H1 (cell line): ENCODE data around the gene SMARCB1. TPM values are rescaled to one million over a fixed set of nuclear protein-coding genes. Genes with fewer than 3 reads are reported as not detected.

ENCODE experiments used
- CTCF ChIA-PET: fragments of 300-600 bp; sonication (Branson Sonifier 250); formaldehyde crosslinking; loops from one replicate; lab custom pipeline; 2021; ENCODE audit not compliant: partially characterized antibody; lab: Charles Lee
- POLR2A ChIA-PET: fragments of 300-600 bp; sonication (Branson Sonifier 250); formaldehyde crosslinking; loops from one replicate; lab custom pipeline; 2021; ENCODE audit warnings: inconsistent platforms; ENCODE audit not compliant: partially characterized antibody; lab: Charles Lee
- DNase-seq, 2 experiments: peaks; one replicate each; pipeline versions ENCODE4 v3.0.0 to v3.0.0-alpha.2; 2010 to 2022; ENCODE audit warnings: low spot score in 2 of 2, low read depth in 1 of 2, mixed read lengths in 1 of 2
- FAIRE-seq: peaks from 2 replicates; lab custom pipeline; 2011; peaks lifted over from hg19 to GRCh38; lab: Jason Lieb, UNC
- H2AFZ ChIP-seq: 2 replicates; pipeline ENCODE4 v1.8.1; 2012; ENCODE audit warnings: low read length, inconsistent platforms
- H2AK5ac ChIP-seq: 2 replicates; pipeline ENCODE4 v1.6.1; 2013; ENCODE audit warnings: low read depth, low read length
- H2BK120ac ChIP-seq: replicated peaks from 2 replicates; pipeline ENCODE3; 2013; ENCODE audit warnings: low read depth, low read length, inconsistent platforms
- H2BK12ac ChIP-seq: 2 replicates; pipeline ENCODE4 v1.6.1; 2013; ENCODE audit warnings: low read depth, low read length
- H2BK15ac ChIP-seq: 2 replicates; pipeline ENCODE4 v1.6.1; 2013; ENCODE audit warnings: low read length
- H2BK20ac ChIP-seq: 2 replicates; pipeline ENCODE4 v1.6.1; 2013; ENCODE audit warnings: low read length
- H2BK5ac ChIP-seq: 2 replicates; pipeline ENCODE4 v1.6.1; 2013; ENCODE audit warnings: low read depth, low read length
- H3K14ac ChIP-seq: 2 replicates; pipeline ENCODE4 v1.6.1; 2013; ENCODE audit warnings: inconsistent platforms; ENCODE audit not compliant: insufficient read length
- H3K18ac ChIP-seq: 2 replicates; pipeline ENCODE4 v1.6.1; 2013; ENCODE audit warnings: low read length; ENCODE audit errors: extremely low read depth
- H3K23ac ChIP-seq: 2 replicates; pipeline ENCODE4 v1.6.1; 2013; ENCODE audit warnings: inconsistent platforms; ENCODE audit not compliant: insufficient read length
- H3K23me2 ChIP-seq: 2 replicates; pipeline ENCODE4 v1.6.1; 2013; ENCODE audit warnings: low read depth, low read length
- H3K27ac ChIP-seq: 2 replicates; pipeline ENCODE4 v1.6.1; 2011; ENCODE audit warnings: low read depth, low read length, inconsistent platforms
- H3K27me3 ChIP-seq, 4 experiments: replicated peaks in 1 of 4; 1 replicate in 1 of 4; 2 replicates in 3 of 4; pipeline versions ENCODE4 v1.6.1 to v1.8.1; 2011 to 2013; ENCODE audit warnings: low read length in 3 of 4, mild to moderate bottlenecking in 3 of 4, inconsistent platforms in 2 of 4, mixed read lengths in 2 of 4, moderate library complexity in 1 of 4; ENCODE audit not compliant: control insufficient read depth in 3 of 4, insufficient read depth in 3 of 4; ENCODE audit errors: extremely low read depth in 1 of 4
- H3K36me3 ChIP-seq, 4 experiments: 2 replicates each; pipeline versions ENCODE4 v1.6.1 to v1.8.1; 2011 to 2013; ENCODE audit warnings: mild to moderate bottlenecking in 4 of 4, low read length in 3 of 4, moderate library complexity in 2 of 4, control low read depth in 1 of 4, inconsistent platforms in 1 of 4; ENCODE audit not compliant: insufficient read depth in 4 of 4, control insufficient read depth in 2 of 4
- H3K4ac ChIP-seq: replicated peaks from 2 replicates; pipeline ENCODE3; 2013; ENCODE audit warnings: low read length, low read depth, mixed read lengths, inconsistent platforms; ENCODE audit not compliant: insufficient read length
- H3K4me1 ChIP-seq, 4 experiments: replicated peaks in 1 of 4; 1 replicate in 1 of 4; 2 replicates in 3 of 4; pipeline versions ENCODE4 v1.6.1 to v1.8.1; 2011 to 2013; ENCODE audit warnings: low read length in 3 of 4, inconsistent platforms in 2 of 4, mixed read lengths in 1 of 4; ENCODE audit not compliant: insufficient read depth in 4 of 4, control insufficient read depth in 3 of 4
- H3K4me2 ChIP-seq, 2 experiments: 2 replicates each; pipeline versions ENCODE4 v1.6.1 to v1.8.1; 2011 to 2013; ENCODE audit warnings: low read depth in 2 of 2, low read length in 2 of 2, control low read depth in 1 of 2, inconsistent platforms in 1 of 2, mild to moderate bottlenecking in 1 of 2; ENCODE audit not compliant: insufficient read depth in 1 of 2
- H3K4me3 ChIP-seq, 4 experiments: fragments of 200-600, 300-600 bp in 1 of 4; sonication (generic), shearing (Covaris generic), sonication (Bioruptor Twin) in 1 of 4; 2 replicates each; pipeline versions ENCODE4 v1.5.1 to v1.8.1; 2011 to 2016; ENCODE audit warnings: low read length in 4 of 4, low read depth in 3 of 4, control low read depth in 2 of 4, inconsistent platforms in 2 of 4, mild to moderate bottlenecking in 2 of 4, mixed read lengths in 1 of 4, moderate library complexity in 1 of 4; ENCODE audit not compliant: insufficient read depth in 2 of 4; ENCODE audit errors: extremely low read depth in 1 of 4
- H3K56ac ChIP-seq: replicated peaks from 2 replicates; pipeline ENCODE3; 2013; ENCODE audit warnings: low read depth, mild to moderate bottlenecking, mixed read lengths, low read length, inconsistent platforms; ENCODE audit not compliant: insufficient read length
- H3K79me1 ChIP-seq: 2 replicates; pipeline ENCODE4 v1.6.1; 2013; ENCODE audit warnings: low read depth, low read length, control low read depth
- H3K79me2 ChIP-seq, 2 experiments: 2 replicates each; pipeline versions ENCODE4 v1.6.1 to v1.8.1; 2012 to 2013; ENCODE audit warnings: low read length in 2 of 2, mild to moderate bottlenecking in 2 of 2, inconsistent platforms in 1 of 2; ENCODE audit not compliant: insufficient read depth in 2 of 2, control insufficient read depth in 1 of 2
- H3K9ac ChIP-seq, 4 experiments: replicated peaks in 1 of 4; 1 replicate in 1 of 4; 2 replicates in 3 of 4; pipeline versions ENCODE4 v1.6.1 to v1.8.1; 2011 to 2013; ENCODE audit warnings: low read depth in 3 of 4, low read length in 3 of 4, control low read depth in 2 of 4, mild to moderate bottlenecking in 2 of 4, moderate library complexity in 2 of 4, inconsistent platforms in 1 of 4; ENCODE audit errors: extremely low read depth in 1 of 4
- H3K9me3 ChIP-seq, 2 experiments: 2 replicates each; pipeline versions ENCODE4 v1.6.1 to v1.8.1; 2012 to 2013; ENCODE audit warnings: mild to moderate bottlenecking in 2 of 2, moderate library complexity in 2 of 2, control low read depth in 1 of 2, inconsistent platforms in 1 of 2, low read depth in 1 of 2, low read length in 1 of 2, mixed read lengths in 1 of 2; ENCODE audit not compliant: insufficient read depth in 2 of 2
- H4K20me1 ChIP-seq, 2 experiments: replicated peaks in 1 of 2; 2 replicates each; pipeline versions ENCODE3 to v1.8.1; 2011 to 2013; ENCODE audit warnings: inconsistent platforms in 2 of 2, low read length in 2 of 2, mild to moderate bottlenecking in 1 of 2; ENCODE audit not compliant: insufficient read depth in 2 of 2, control insufficient read depth in 1 of 2
- H4K5ac ChIP-seq: 2 replicates; pipeline ENCODE4 v1.6.1; 2013; ENCODE audit warnings: low read length, low read depth, mixed read lengths, inconsistent platforms; ENCODE audit not compliant: insufficient read length
- H4K8ac ChIP-seq: 2 replicates; pipeline ENCODE4 v1.8.0; 2013; ENCODE audit warnings: mild to moderate bottlenecking, moderate library complexity, low read length, inconsistent platforms; ENCODE audit not compliant: insufficient read depth; ENCODE audit errors: extremely low read depth
- H4K91ac ChIP-seq: replicated peaks from 2 replicates; pipeline ENCODE3; 2013; ENCODE audit warnings: low read length, mixed read lengths, inconsistent platforms; ENCODE audit not compliant: insufficient read length
- CREB1 ChIP-seq: IDR thresholded peaks from 2 replicates; pipeline ENCODE4 v1.6.1; 2012; ENCODE audit warnings: inconsistent platforms
- HDAC2 ChIP-seq, 2 experiments: fragments of 300-600 bp in 1 of 2; sonication (generic) in 1 of 2; IDR thresholded peaks; 2 replicates each; pipeline ENCODE4 v1.6.1; 2011 to 2012; ENCODE audit warnings: low read depth in 2 of 2, low read length in 2 of 2, mild to moderate bottlenecking in 2 of 2, moderate library complexity in 2 of 2, borderline replicate concordance in 1 of 2, inconsistent platforms in 1 of 2
- HDAC6 ChIP-seq: IDR thresholded peaks from one replicate; pipeline ENCODE4 v1.7.1; 2012; ENCODE audit warnings: low read depth, mild to moderate bottlenecking, inconsistent platforms, low read length, moderate library complexity
- JUND ChIP-seq: IDR thresholded peaks from 2 replicates; pipeline ENCODE4 v1.6.1; 2011; ENCODE audit warnings: mild to moderate bottlenecking, improper control_type of control experiment, low read length
- KDM5A ChIP-seq: fragments of 200-600 bp; IDR thresholded peaks from 2 replicates; pipeline ENCODE4 v1.7.1; 2012; ENCODE audit warnings: mild to moderate bottlenecking, low read length, inconsistent platforms, mixed read lengths
- NRF1 ChIP-seq: IDR thresholded peaks from 2 replicates; pipeline ENCODE4 v1.6.1; 2011; ENCODE audit warnings: mild to moderate bottlenecking, low read depth, low read length, improper control_type of control experiment
- RBBP5 ChIP-seq: IDR thresholded peaks from 2 replicates; pipeline ENCODE4 v1.7.1; 2012; ENCODE audit warnings: low read depth, mild to moderate bottlenecking, inconsistent platforms, low read length, moderate library complexity, borderline replicate concordance
- RXRA ChIP-seq: IDR thresholded peaks from 2 replicates; pipeline ENCODE4 v1.6.1; 2011; ENCODE audit warnings: low read depth, mild to moderate bottlenecking, low read length, moderate library complexity; ENCODE audit not compliant: insufficient read depth
- SP4 ChIP-seq: IDR thresholded peaks from 2 replicates; pipeline ENCODE4 v1.6.1; 2012; ENCODE audit warnings: low read length, inconsistent platforms
- SRF ChIP-seq: IDR thresholded peaks from 2 replicates; pipeline ENCODE4 v1.6.1; 2011; ENCODE audit warnings: mild to moderate bottlenecking, low read depth, low read length, moderate library complexity
- WGBS, 2 experiments: shearing (Covaris generic) in 1 of 2; methylation state at CpG; one replicate each; pipeline versions ENCODE4 v1.1.6 to v1.1.7; 2013 to 2015; ENCODE audit warnings: low lambda C conversion rate in 2 of 2, mixed read lengths in 2 of 2, inconsistent platforms in 1 of 2, low coverage in 1 of 2, missing lambda C conversion rate in 1 of 2; ENCODE audit not compliant: insufficient replicate concordance in 2 of 2, insufficient coverage in 1 of 2, insufficient read length in 1 of 2; ENCODE audit errors: extremely low coverage in 1 of 2, missing lambda C conversion rate in 1 of 2; 5-methylcytosine and 5-hydroxymethylcytosine counted together
- polyA plus RNA-seq, 7 experiments: library from polyadenylated mRNA; depleted of rRNA in 3 of 7; stranded (reverse) in 5 of 7; unstranded in 2 of 7; fragments of >200 nt in 5 of 7; fragments of 200-250 nt in 2 of 7; gene quantifications; 1 replicate in 5 of 7; 2 replicates in 1 of 7; 4 replicates in 1 of 7; pipeline versions ENCODE4 v1.2.1 to v1.2.3, GENCODE V29; 2011 to 2013; ENCODE audit warnings: missing spikeins in 2 of 7, mixed read lengths in 2 of 7
- total RNA-seq: library from RNA; stranded (reverse); fragmentation: NEBNext Ultra II Directional; extraction: Animal tissue kit (Norgen Biotek cat#: 25700); gene quantifications from 2 replicates; pipeline ENCODE4 v1.2.1, GENCODE V29; 2021
- TF ChIP-seq, protein P1 (sequence below): IDR thresholded peaks from 2 replicates; pipeline ENCODE4 v1.6.1; 2012; ENCODE audit warnings: low read length, inconsistent platforms
- TF ChIP-seq, protein P2 (sequence below): IDR thresholded peaks from 2 replicates; pipeline ENCODE4 v1.6.1; 2011; ENCODE audit warnings: low read depth, mild to moderate bottlenecking, low read length; ENCODE audit not compliant: insufficient read depth

Gene SMARCB1
- total and polyA plus RNA-seq, 2 of the 8 experiments (the other 6 are each of a cell fraction or from before 2014, with no cell fraction given) = 116 to 145 TPM

DNA sequence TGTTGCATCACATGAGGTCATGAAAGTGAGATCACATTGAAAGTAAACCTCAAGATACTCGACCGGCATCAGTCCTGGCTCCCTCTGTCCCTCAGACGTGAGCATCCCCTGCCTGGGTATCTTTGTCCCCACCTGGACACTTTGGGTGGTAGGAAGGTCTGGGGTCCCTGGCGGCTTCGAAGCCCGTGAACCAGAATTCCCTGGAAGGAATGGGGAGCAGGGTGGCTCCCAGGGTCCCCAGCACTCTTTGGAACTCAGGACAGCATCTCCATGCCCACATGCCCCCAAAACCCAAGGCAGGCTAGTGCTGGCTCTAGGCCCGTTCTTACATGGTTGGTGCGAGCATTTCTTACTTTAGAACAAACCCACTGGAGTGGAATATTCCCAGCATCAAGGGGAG lies 44.5 kb downstream of the SMARCB1 start:
- CTCF ChIA-PET = interaction anchor here (1.2 kb wide), 1 partner anchor 42 kb away, joined by 4 read pairs; no protein-coding TSS in a partner anchor
- Histone ChIP-seq H3K23me2 (no peaks in the 10 kb centered on the region), H3K79me1 (peaks cover 4% of the 10 kb centered on the region; the same call in 1 of the 2 replicates), H2BK120ac (no peak overlapping the region), H3K14ac (no peak overlapping the region), H3K4me1 (no peaks in the 10 kb centered on the region), H2AK5ac (no peak overlapping the region), H3K4me3 (no peak overlapping the region), H4K8ac (no peak overlapping the region), H3K36me3 (peaks cover 4 to 32% (median 9%) of the 10 kb centered on the region in 4 experiments; a peak in 5 of 8 replicates), H3K9ac (no peak overlapping the region), H2AFZ (no peak overlapping the region), H3K27me3 (no peaks in the 10 kb centered on the region; a peak in 1 of 7 replicates), H3K79me2 (no peaks in the 10 kb centered on the region; a peak in 1 of 4 replicates), H3K4ac (no peak overlapping the region), H2BK20ac (no peak overlapping the region), H4K91ac (no peak overlapping the region), H2BK5ac (no peak overlapping the region), H3K56ac (no peak overlapping the region), H4K5ac (no peak overlapping the region), H3K9me3 (no peaks in the 10 kb centered on the region), H2BK15ac (no peak overlapping the region), H4K20me1 (peaks cover 6 to 26% of the 10 kb centered on the region in 2 experiments), H3K18ac (no peak overlapping the region), H3K23ac (no peak overlapping the region), H3K27ac (no peak overlapping the region), H3K4me2 (no peak overlapping the region), H2BK12ac (no peak overlapping the region)
- POLR2A ChIA-PET = interaction anchor here (0.6 to 1.3 kb wide), 3 partner anchors 18 to 63 kb away, joined by 3 read pairs; no protein-coding TSS in a partner anchor
- DNase-seq (no peak), FAIRE-seq (no peak)
- WGBS, 2 experiments = 93% methylated on average over 8 of the region's 8 CpGs; no CpG with 5 or more reads in 1 of the 2 experiments
- TF ChIP-seq, protein P1, sequence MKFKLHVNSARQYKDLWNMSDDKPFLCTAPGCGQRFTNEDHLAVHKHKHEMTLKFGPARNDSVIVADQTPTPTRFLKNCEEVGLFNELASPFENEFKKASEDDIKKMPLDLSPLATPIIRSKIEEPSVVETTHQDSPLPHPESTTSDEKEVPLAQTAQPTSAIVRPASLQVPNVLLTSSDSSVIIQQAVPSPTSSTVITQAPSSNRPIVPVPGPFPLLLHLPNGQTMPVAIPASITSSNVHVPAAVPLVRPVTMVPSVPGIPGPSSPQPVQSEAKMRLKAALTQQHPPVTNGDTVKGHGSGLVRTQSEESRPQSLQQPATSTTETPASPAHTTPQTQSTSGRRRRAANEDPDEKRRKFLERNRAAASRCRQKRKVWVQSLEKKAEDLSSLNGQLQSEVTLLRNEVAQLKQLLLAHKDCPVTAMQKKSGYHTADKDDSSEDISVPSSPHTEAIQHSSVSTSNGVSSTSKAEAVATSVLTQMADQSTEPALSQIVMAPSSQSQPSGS = no peak
- TF ChIP-seq JUND (no peak), HDAC6 (no peak), SRF (no peak), HDAC2 (IDR thresholded peaks at IDR 0.05; ENCODE audit: borderline replicate concordance in 1 of 2, low read depth in 2 of 2, low read length in 2 of 2) (no peak), CREB1 (no peak), KDM5A (no peak), SP4 (no peak), RXRA (no peak), RBBP5 (no peak), NRF1 (no peak)
- TF ChIP-seq, protein P2, sequence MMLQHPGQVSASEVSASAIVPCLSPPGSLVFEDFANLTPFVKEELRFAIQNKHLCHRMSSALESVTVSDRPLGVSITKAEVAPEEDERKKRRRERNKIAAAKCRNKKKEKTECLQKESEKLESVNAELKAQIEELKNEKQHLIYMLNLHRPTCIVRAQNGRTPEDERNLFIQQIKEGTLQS = no peak
